SJCRH30 (cell line): ENCODE results near the gene APP. TPM values are rescaled to one million over a fixed set of nuclear protein-coding genes. Genes with fewer than 3 reads are reported as not detected.
"Not testable (repeated sequence)": the region's sequence is repeated elsewhere in the genome, so short reads cannot be mapped to it uniquely, and the experiment has no call there.

Source experiments
- DNase-seq, 2 experiments: peaks; one replicate each; pipeline ENCODE4 v3.0.0-alpha.2; 2015 to 2020
- H3K27ac ChIP-seq: fragments of 250-450 bp; sonication (Bioruptor Pico); 2 replicates; pipeline ENCODE4 v1.5.1; 2020; ENCODE audit warnings: mild to moderate bottlenecking, moderate library complexity
- H3K27me3 ChIP-seq: fragments of 250-450 bp; sonication (Bioruptor Pico); 2 replicates; pipeline ENCODE4 v1.5.1; 2020; ENCODE audit warnings: mild to moderate bottlenecking, moderate library complexity
- H3K36me3 ChIP-seq: fragments of 250-450 bp; sonication (Bioruptor Pico); 2 replicates; pipeline ENCODE4 v1.5.1; 2020; ENCODE audit warnings: mild to moderate bottlenecking, moderate library complexity
- H3K4me1 ChIP-seq: fragments of 250-450 bp; sonication (Bioruptor Pico); 2 replicates; pipeline ENCODE4 v1.5.1; 2020; ENCODE audit warnings: mild to moderate bottlenecking, moderate library complexity
- H3K4me3 ChIP-seq: fragments of 250-450 bp; sonication (Bioruptor Pico); 2 replicates; pipeline ENCODE4 v1.5.1; 2020; ENCODE audit warnings: mild to moderate bottlenecking, moderate library complexity
- H3K9me3 ChIP-seq: fragments of 250-450 bp; sonication (Bioruptor Pico); replicated peaks from 2 replicates; pipeline ENCODE4 v1.5.1; 2020; ENCODE audit warnings: mild to moderate bottlenecking, moderate library complexity
- total RNA-seq: library from RNA; depleted of rRNA; stranded (reverse); fragments of >200 nt; shearing (Covaris generic); gene quantifications from 2 replicates; pipeline ENCODE4 v1.2.3, GENCODE V29; 2014

Gene APP
- total RNA-seq, 1 experiment from 2014 or later: 399 TPM

- no peaks in the 10 kb centered on the region for H3K27me3 ChIP-seq
- H3K36me3 ChIP-seq: peaks cover 55% of the 10 kb centered on the region
- peaks cover 4% of the 10 kb centered on the region; the same call in 1 of the 2 replicates for H3K4me1 ChIP-seq
- no peak for DNase-seq
- H3K9me3 ChIP-seq: no peaks in the 10 kb centered on the region
- no peak overlapping the region for H3K4me3 ChIP-seq
- no peak overlapping the region for H3K27ac ChIP-seq
Observed at GRCh38 chr21:26087223-26087918, 83.2 kb downstream of the APP start.

GRCh38 chr21:26085882-26086281 lies 84.7 kb downstream of the APP start:
- H3K27me3 ChIP-seq: no peaks in the 10 kb centered on the region
- no peaks in the 10 kb centered on the region for H3K9me3 ChIP-seq
- peaks cover 4% of the 10 kb centered on the region; the same call in 1 of the 2 replicates for H3K4me1 ChIP-seq
- H3K4me3 ChIP-seq: no peak overlapping the region
- no peak overlapping the region for H3K27ac ChIP-seq
- no peak for DNase-seq
- H3K36me3 ChIP-seq: peaks cover 55% of the 10 kb centered on the region

GRCh38 chr21:26085127-26085526 lies 85.4 kb downstream of the APP start:
- Histone ChIP-seq H3K36me3 (peaks cover 52% of the 10 kb centered on the region), H3K27me3 (no peaks in the 10 kb centered on the region), H3K4me1 (peaks cover 5% of the 10 kb centered on the region), H3K27ac (no peak overlapping the region), H3K9me3 (no peaks in the 10 kb centered on the region; the same call in 1 of the 2 replicates), H3K4me3 (no peak overlapping the region)
- no peak for DNase-seq

GRCh38 chr21:26082549-26082948 lies 88.0 kb downstream of the APP start:
- H3K27ac ChIP-seq: no peak overlapping the region
- H3K9me3 ChIP-seq: no peaks in the 10 kb centered on the region; the same call in 1 of the 2 replicates
- H3K4me3 ChIP-seq: no peak overlapping the region

GRCh38 chr21:26081175-26081760 lies 89.3 kb downstream of the APP start:
- Histone ChIP-seq H3K4me1 (peaks cover 34% of the 10 kb centered on the region), H3K36me3 (peaks cover 15% of the 10 kb centered on the region)
- DNase-seq, H3K27ac ChIP-seq, H3K9me3 ChIP-seq, H3K4me3 ChIP-seq, H3K27me3 ChIP-seq: not testable (repeated sequence)

More at GRCh38 chr21:26082549-26082948, 88.0 kb downstream of the APP start:
- DNase-seq: no peak
- Histone ChIP-seq H3K36me3 (peaks cover 28% of the 10 kb centered on the region), H3K27me3 (no peaks in the 10 kb centered on the region), H3K4me1 (peaks cover 27% of the 10 kb centered on the region)

GRCh38 chr21:26080211-26080610 lies 90.4 kb downstream of the APP start:
- H3K27ac ChIP-seq: peak overlapping the region; percentile 49; the same call in 1 of the 2 replicates

GRCh38 chr21:26079366-26079765 lies 91.2 kb downstream of the APP start:
- H3K36me3 ChIP-seq: peaks cover 1% of the 10 kb centered on the region
- peaks cover 34% of the 10 kb centered on the region for H3K4me1 ChIP-seq
- H3K27ac ChIP-seq: peak overlapping the region; percentile 49
- no peak overlapping the region for H3K4me3 ChIP-seq
- H3K9me3 ChIP-seq: no peaks in the 10 kb centered on the region; the same call in 1 of the 2 replicates
- DNase-seq: peak in 1 of 2 experiments; percentile 48
- no peaks in the 10 kb centered on the region for H3K27me3 ChIP-seq

More at GRCh38 chr21:26080211-26080610, 90.4 kb downstream of the APP start:
- Histone ChIP-seq H3K27me3 (no peaks in the 10 kb centered on the region), H3K36me3 (peaks cover 10% of the 10 kb centered on the region), H3K4me1 (peaks cover 34% of the 10 kb centered on the region), H3K9me3 (no peaks in the 10 kb centered on the region; the same call in 1 of the 2 replicates), H3K4me3 (no peak overlapping the region)
- DNase-seq: no peak

GRCh38 chr21:26077521-26077920 lies 93.0 kb downstream of the APP start:
- Histone ChIP-seq H3K4me1 (peaks cover 34% of the 10 kb centered on the region), H3K27me3 (no peaks in the 10 kb centered on the region), H3K27ac (peak overlapping the region; percentile 41), H3K36me3 (no peaks in the 10 kb centered on the region), H3K4me3 (no peak overlapping the region), H3K9me3 (no peaks in the 10 kb centered on the region; the same call in 1 of the 2 replicates)
- DNase-seq: peak; percentile 74 to 90

- no peaks in the 10 kb centered on the region for H3K27me3 ChIP-seq
- no peaks in the 10 kb centered on the region for H3K36me3 ChIP-seq
- H3K4me3 ChIP-seq: no peak overlapping the region
- DNase-seq: no peak
- H3K27ac ChIP-seq: no peak overlapping the region
- H3K4me1 ChIP-seq: peaks cover 14% of the 10 kb centered on the region
- H3K9me3 ChIP-seq: no peaks in the 10 kb centered on the region; the same call in 1 of the 2 replicates
Observed at GRCh38 chr21:26072666-26073615, 97.6 kb downstream of the APP start.

- H3K27me3 ChIP-seq: no peaks in the 10 kb centered on the region
- H3K27ac ChIP-seq: no peak overlapping the region
- no peaks in the 10 kb centered on the region for H3K9me3 ChIP-seq
- no peaks in the 10 kb centered on the region for H3K36me3 ChIP-seq
- H3K4me3 ChIP-seq: no peak overlapping the region
- H3K4me1 ChIP-seq: peaks cover 3% of the 10 kb centered on the region; the same call in 1 of the 2 replicates
- no peak for DNase-seq
Observed at GRCh38 chr21:26070822-26071425, 99.6 kb downstream of the APP start.

- H3K36me3 ChIP-seq: no peaks in the 10 kb centered on the region
- H3K4me1 ChIP-seq: peaks cover 3% of the 10 kb centered on the region; the same call in 1 of the 2 replicates
- no peaks in the 10 kb centered on the region for H3K27me3 ChIP-seq
- DNase-seq: no peak
- H3K4me3 ChIP-seq: no peak overlapping the region
- no peak overlapping the region for H3K27ac ChIP-seq
- H3K9me3 ChIP-seq: no peaks in the 10 kb centered on the region
Observed at GRCh38 chr21:26070121-26070520, 100.4 kb downstream of the APP start.

- DNase-seq: no peak
- H3K4me1 ChIP-seq: peaks cover 3% of the 10 kb centered on the region; the same call in 1 of the 2 replicates
- H3K27ac ChIP-seq: no peak overlapping the region
- no peaks in the 10 kb centered on the region for H3K36me3 ChIP-seq
- H3K27me3 ChIP-seq: no peaks in the 10 kb centered on the region
- H3K9me3 ChIP-seq: no peaks in the 10 kb centered on the region
- H3K4me3 ChIP-seq: no peak overlapping the region
Observed at GRCh38 chr21:26068776-26069175, 101.8 kb downstream of the APP start.

- no peak for DNase-seq
- no peaks in the 10 kb centered on the region for H3K27me3 ChIP-seq
- no peak overlapping the region for H3K27ac ChIP-seq
- H3K4me3 ChIP-seq: no peak overlapping the region
- no peaks in the 10 kb centered on the region for H3K9me3 ChIP-seq
- H3K4me1 ChIP-seq: peaks cover 3% of the 10 kb centered on the region; the same call in 1 of the 2 replicates
- H3K36me3 ChIP-seq: no peaks in the 10 kb centered on the region
Observed at GRCh38 chr21:26067836-26068594, 102.6 kb downstream of the APP start.
